ENCODE results near the gene FOXP1.

The FOXP1 gene

DNA sequence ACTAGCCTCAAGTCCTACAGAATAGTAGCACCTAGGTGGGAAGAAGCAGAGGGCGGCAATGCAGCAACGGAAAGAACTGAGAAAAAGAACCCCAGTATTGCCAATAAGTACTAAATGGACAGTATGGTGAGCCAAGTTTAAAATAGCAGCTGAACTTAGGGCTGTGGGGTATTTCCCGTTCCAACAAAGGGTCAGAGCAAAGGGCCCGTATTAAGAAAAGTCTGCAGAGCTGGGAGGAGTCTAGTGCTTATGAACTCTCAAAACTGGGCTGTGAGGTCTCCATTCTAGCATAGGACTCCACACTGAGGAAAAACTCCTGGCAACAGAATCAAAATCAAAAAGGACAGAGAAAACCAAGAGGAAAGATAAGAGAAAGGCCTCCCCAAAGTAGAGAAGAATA, 250.7 kb downstream of the FOXP1 start:
- TF ChIP-seq, protein P1, sequence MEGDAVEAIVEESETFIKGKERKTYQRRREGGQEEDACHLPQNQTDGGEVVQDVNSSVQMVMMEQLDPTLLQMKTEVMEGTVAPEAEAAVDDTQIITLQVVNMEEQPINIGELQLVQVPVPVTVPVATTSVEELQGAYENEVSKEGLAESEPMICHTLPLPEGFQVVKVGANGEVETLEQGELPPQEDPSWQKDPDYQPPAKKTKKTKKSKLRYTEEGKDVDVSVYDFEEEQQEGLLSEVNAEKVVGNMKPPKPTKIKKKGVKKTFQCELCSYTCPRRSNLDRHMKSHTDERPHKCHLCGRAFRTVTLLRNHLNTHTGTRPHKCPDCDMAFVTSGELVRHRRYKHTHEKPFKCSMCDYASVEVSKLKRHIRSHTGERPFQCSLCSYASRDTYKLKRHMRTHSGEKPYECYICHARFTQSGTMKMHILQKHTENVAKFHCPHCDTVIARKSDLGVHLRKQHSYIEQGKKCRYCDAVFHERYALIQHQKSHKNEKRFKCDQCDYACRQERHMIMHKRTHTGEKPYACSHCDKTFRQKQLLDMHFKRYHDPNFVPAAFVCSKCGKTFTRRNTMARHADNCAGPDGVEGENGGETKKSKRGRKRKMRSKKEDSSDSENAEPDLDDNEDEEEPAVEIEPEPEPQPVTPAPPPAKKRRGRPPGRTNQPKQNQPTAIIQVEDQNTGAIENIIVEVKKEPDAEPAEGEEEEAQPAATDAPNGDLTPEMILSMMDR (IDR thresholded peaks at IDR 0.05; ENCODE audit: poor library complexity, severe bottlenecking), result no peak
- no peaks in the 10 kb centered on the region for H3K9me3 ChIP-seq (ENCODE audit: severe bottlenecking)
- H3K36me3 ChIP-seq (ENCODE audit: low read depth), result peaks cover 8% of the 10 kb centered on the region; the same call in 1 of the 2 replicates
- DNase-seq (ENCODE audit: low spot score), result no peak
- H3K4me1 ChIP-seq (ENCODE audit: insufficient read depth, poor library complexity, severe bottlenecking), result peaks cover 3% of the 10 kb centered on the region
- no peak overlapping the region for H3K4me3 ChIP-seq (ENCODE audit: severe bottlenecking)
- no peak overlapping the region for H3K27ac ChIP-seq (ENCODE audit: poor library complexity, severe bottlenecking)
- ATAC-seq (ENCODE audit: low read depth), result no peak
- no peaks in the 10 kb centered on the region for H3K27me3 ChIP-seq (ENCODE audit: insufficient read depth, poor library complexity, severe bottlenecking)

DNA sequence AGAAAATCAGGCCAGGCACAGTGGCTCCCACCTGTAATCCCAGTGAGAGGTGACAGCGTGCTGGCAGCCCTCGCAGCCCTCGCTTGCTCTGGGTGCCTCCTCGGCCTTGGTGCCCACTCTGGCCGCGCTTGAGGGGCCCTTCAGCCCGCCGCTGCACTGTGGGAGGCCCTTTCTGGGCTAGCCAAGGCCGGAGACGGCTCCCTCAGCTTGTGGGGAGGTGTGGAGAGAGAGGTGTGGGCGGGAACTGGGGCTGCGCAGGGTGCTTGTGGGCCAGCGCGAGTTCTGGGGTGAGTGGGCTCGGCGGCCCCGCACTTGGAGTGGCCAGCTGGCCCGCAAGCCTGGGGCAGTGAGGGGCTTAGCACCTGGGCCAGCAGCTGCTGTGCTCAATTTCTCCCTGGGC, 252.6 kb downstream of the FOXP1 start:
- Histone ChIP-seq H3K27ac (ENCODE audit: poor library complexity, severe bottlenecking) (no peak overlapping the region), H3K27me3 (ENCODE audit: insufficient read depth, poor library complexity, severe bottlenecking) (no peaks in the 10 kb centered on the region), H3K4me1 (ENCODE audit: insufficient read depth, poor library complexity, severe bottlenecking) (peaks cover 3% of the 10 kb centered on the region), H3K9me3 (ENCODE audit: severe bottlenecking) (no peaks in the 10 kb centered on the region), H3K36me3 (ENCODE audit: low read depth) (peaks cover 8% of the 10 kb centered on the region; the same call in 1 of the 2 replicates), H3K4me3 (ENCODE audit: severe bottlenecking) (no peak overlapping the region)
- TF ChIP-seq, protein P1 (IDR thresholded peaks at IDR 0.05; ENCODE audit: poor library complexity, severe bottlenecking), result no peak
- ATAC-seq (ENCODE audit: low read depth), result no peak
- DNase-seq (ENCODE audit: low spot score), result no peak

DNA sequence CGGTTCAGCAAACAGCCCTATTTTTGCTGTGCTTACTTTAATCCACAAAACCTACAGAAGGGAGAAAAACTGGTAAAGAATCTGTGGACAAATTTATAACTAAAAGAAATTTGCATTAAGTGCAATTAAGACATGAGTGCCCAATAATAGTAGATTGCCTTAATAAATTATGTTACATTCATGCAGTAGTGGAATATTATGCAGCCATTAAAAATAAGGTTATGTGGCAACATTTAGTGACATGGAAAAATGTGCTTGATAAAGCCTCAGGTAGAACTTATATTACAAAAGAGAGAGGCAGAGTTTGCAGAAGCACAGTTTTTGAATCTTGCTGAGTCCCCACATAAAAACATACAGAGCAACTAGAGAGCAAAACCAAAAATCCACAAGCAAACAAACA, 253.0 kb downstream of the FOXP1 start:
- no peaks in the 10 kb centered on the region for H3K9me3 ChIP-seq (ENCODE audit: severe bottlenecking)
- ATAC-seq (ENCODE audit: low read depth), result no peak
- H3K4me1 ChIP-seq (ENCODE audit: insufficient read depth, poor library complexity, severe bottlenecking), result peaks cover 3% of the 10 kb centered on the region
- TF ChIP-seq, protein P1 (IDR thresholded peaks at IDR 0.05; ENCODE audit: poor library complexity, severe bottlenecking), result no peak
- no peak for DNase-seq (ENCODE audit: low spot score)
- H3K36me3 ChIP-seq (ENCODE audit: low read depth), result peaks cover 8% of the 10 kb centered on the region; the same call in 1 of the 2 replicates
- H3K4me3 ChIP-seq (ENCODE audit: severe bottlenecking), result no peak overlapping the region
- H3K27me3 ChIP-seq (ENCODE audit: insufficient read depth, poor library complexity, severe bottlenecking), result no peaks in the 10 kb centered on the region
- H3K27ac ChIP-seq (ENCODE audit: poor library complexity, severe bottlenecking), result no peak overlapping the region

DNA sequence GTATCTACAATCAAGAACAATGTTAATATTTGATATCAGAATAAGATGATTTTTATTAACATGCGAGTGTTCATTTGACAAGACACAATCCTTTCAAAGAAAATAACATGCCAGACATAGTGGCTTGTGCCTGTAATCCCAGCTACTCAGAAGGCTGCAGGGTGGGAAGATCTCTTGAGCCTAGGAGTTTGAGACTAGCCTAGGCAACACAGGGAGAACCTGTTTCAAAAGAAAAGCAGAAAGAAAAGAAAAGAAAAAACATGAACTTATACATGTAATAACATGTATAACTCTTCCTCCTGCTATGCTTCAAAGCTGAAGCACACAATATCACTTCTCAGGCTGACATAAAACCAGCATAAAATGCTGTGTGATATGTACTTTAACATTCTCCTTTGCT, 253.7 kb downstream of the FOXP1 start:
- peaks cover 3% of the 10 kb centered on the region for H3K4me1 ChIP-seq (ENCODE audit: insufficient read depth, poor library complexity, severe bottlenecking)
- no peak for ATAC-seq (ENCODE audit: low read depth)
- no peaks in the 10 kb centered on the region for H3K27me3 ChIP-seq (ENCODE audit: insufficient read depth, poor library complexity, severe bottlenecking)
- no peaks in the 10 kb centered on the region for H3K9me3 ChIP-seq (ENCODE audit: severe bottlenecking)
- no peak for DNase-seq (ENCODE audit: low spot score)
- no peak overlapping the region for H3K4me3 ChIP-seq (ENCODE audit: severe bottlenecking)
- peaks cover 8% of the 10 kb centered on the region; the same call in 1 of the 2 replicates for H3K36me3 ChIP-seq (ENCODE audit: low read depth)
- TF ChIP-seq, protein P1 (IDR thresholded peaks at IDR 0.05; ENCODE audit: poor library complexity, severe bottlenecking), result no peak
- H3K27ac ChIP-seq (ENCODE audit: poor library complexity, severe bottlenecking), result no peak overlapping the region

DNA sequence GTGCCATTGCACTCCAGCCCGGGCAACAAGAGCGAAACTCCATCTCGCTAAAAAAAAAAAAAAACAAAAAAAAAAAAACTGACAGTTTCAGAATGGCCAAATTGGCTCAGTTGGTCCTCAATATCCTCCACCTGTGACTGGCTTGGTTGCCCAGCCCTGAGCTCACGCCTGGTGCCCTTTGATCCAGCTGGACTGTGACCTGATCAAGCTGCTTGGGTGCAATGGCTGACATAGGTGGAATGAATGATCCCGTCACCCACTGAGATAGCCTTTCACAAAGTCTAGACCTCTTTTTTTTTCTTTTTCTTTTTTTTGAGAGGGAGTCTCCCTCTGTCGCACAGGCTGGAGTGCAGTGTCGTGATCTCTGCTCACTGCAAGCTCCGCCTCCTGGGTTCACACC, 254.6 kb downstream of the FOXP1 start:
- no peaks in the 10 kb centered on the region for H3K27me3 ChIP-seq (ENCODE audit: insufficient read depth, poor library complexity, severe bottlenecking)
- H3K27ac ChIP-seq (ENCODE audit: poor library complexity, severe bottlenecking), result no peak overlapping the region
- DNase-seq (ENCODE audit: low spot score), result no peak
- H3K4me3 ChIP-seq (ENCODE audit: severe bottlenecking), result no peak overlapping the region
- peaks cover 3% of the 10 kb centered on the region for H3K4me1 ChIP-seq (ENCODE audit: insufficient read depth, poor library complexity, severe bottlenecking)
- TF ChIP-seq, protein P1 (IDR thresholded peaks at IDR 0.05; ENCODE audit: poor library complexity, severe bottlenecking), result no peak
- H3K36me3 ChIP-seq (ENCODE audit: low read depth), result peaks cover 3% of the 10 kb centered on the region; the same call in 1 of the 2 replicates
- no peak for ATAC-seq (ENCODE audit: low read depth)
- H3K9me3 ChIP-seq (ENCODE audit: severe bottlenecking), result no peaks in the 10 kb centered on the region
